Fibroblast of lung (primary cell): ENCODE measurements around the gene PTCH2.

ENCODE experiments used
- EZH2 ChIP-seq: IDR thresholded peaks from 2 replicates; pipeline ENCODE4 v1.5.1; 2012; ENCODE audit warnings: low read length, control low read depth, mild to moderate bottlenecking; ENCODE audit errors: missing control alignments
- TF ChIP-seq, protein P1 (sequence below), 2 donors: IDR thresholded peaks in 1 of 2; conservative IDR thresholded peaks in 1 of 2; 1 replicate in 1 of 2; 2 replicates in 1 of 2; pipeline ENCODE4 v1.5.1; 2011 to 2012; ENCODE audit warnings: low read length in 2 of 2, control low read depth in 1 of 2, inconsistent platforms in 1 of 2, low read depth in 1 of 2, mild to moderate bottlenecking in 1 of 2

DNA sequence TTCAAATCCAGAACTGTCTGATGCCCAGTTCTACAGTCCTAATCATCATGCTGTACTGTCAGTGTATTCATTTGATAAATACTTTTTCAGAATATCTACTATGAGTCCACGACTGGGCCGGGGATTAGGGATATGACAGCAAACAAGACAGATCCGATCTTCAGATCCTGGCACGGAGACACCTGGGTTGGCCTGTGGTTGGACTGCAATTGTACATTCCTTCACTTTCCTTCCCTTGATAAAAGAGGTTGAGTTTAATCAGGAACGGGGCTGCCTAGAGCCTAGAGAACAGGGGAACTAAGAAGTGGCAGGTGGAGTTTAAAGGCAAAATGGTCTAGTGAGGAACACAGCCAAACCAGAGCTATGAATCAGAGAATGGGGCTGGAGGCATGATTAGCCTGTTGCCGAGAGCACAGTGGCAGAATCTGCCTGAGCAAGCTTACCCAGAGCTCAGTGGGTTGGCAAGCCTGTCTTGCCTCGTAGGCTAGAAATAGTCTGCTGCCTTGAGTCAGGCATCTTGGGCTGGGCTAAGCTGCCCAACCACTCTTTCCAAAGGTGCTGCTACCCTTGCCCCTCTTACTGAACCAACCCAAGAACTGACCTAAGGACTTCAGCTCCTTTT is 38.1 kb upstream of the PTCH2 start:
- TF ChIP-seq, protein P1, sequence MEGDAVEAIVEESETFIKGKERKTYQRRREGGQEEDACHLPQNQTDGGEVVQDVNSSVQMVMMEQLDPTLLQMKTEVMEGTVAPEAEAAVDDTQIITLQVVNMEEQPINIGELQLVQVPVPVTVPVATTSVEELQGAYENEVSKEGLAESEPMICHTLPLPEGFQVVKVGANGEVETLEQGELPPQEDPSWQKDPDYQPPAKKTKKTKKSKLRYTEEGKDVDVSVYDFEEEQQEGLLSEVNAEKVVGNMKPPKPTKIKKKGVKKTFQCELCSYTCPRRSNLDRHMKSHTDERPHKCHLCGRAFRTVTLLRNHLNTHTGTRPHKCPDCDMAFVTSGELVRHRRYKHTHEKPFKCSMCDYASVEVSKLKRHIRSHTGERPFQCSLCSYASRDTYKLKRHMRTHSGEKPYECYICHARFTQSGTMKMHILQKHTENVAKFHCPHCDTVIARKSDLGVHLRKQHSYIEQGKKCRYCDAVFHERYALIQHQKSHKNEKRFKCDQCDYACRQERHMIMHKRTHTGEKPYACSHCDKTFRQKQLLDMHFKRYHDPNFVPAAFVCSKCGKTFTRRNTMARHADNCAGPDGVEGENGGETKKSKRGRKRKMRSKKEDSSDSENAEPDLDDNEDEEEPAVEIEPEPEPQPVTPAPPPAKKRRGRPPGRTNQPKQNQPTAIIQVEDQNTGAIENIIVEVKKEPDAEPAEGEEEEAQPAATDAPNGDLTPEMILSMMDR (conservative IDR thresholded peaks at IDR 0.05 in 1 of 2, IDR thresholded peaks at IDR 0.05 in 1 of 2; ENCODE audit: low read depth in 1 of 2, low read length in 2 of 2), result no peak
- no peak for TF ChIP-seq EZH2
